Effector memory CD8-positive, alpha-beta T cell (primary cell): Measurements from ENCODE around the gene TLX3.

Source experiments
- ATAC-seq: fragments of 150-1000 bp; cut with Tn5 transposase; replicated peaks from 2 replicates; pipeline ENCODE4 v1.10.0; 2021; ENCODE audit warnings: mild to moderate bottlenecking, moderate library complexity
- DNase-seq, 3 experiments: peaks; one replicate each; pipeline ENCODE4 v3.0.0; 2021
- H3K27ac Mint-ChIP-seq, 2 donors: one replicate each; pipeline ENCODE4 v1.8.0; 2022; ENCODE audit warnings: mild to moderate bottlenecking in 2 of 2, mixed read lengths in 2 of 2, moderate library complexity in 2 of 2
- H3K27me3 Mint-ChIP-seq, 2 donors: one replicate each; pipeline ENCODE4 v1.8.0; 2022; ENCODE audit warnings: mixed read lengths in 2 of 2
- H3K36me3 Mint-ChIP-seq: one replicate; pipeline ENCODE4 v1.8.0; 2022; ENCODE audit warnings: mild to moderate bottlenecking, moderate library complexity, mixed read lengths; ENCODE audit not compliant: insufficient read depth
- H3K4me1 Mint-ChIP-seq, 2 donors: one replicate each; pipeline ENCODE4 v1.8.0; 2022; ENCODE audit warnings: low read depth in 2 of 2, mixed read lengths in 2 of 2
- H3K4me3 Mint-ChIP-seq, 2 donors: one replicate each; pipeline ENCODE4 v1.8.0; 2022; ENCODE audit warnings: mild to moderate bottlenecking in 2 of 2, mixed read lengths in 2 of 2, moderate library complexity in 2 of 2
- H3K9me3 Mint-ChIP-seq, 2 donors: one replicate each; pipeline ENCODE4 v1.8.0; 2022; ENCODE audit warnings: mixed read lengths in 2 of 2

TLX3 gene

DNA sequence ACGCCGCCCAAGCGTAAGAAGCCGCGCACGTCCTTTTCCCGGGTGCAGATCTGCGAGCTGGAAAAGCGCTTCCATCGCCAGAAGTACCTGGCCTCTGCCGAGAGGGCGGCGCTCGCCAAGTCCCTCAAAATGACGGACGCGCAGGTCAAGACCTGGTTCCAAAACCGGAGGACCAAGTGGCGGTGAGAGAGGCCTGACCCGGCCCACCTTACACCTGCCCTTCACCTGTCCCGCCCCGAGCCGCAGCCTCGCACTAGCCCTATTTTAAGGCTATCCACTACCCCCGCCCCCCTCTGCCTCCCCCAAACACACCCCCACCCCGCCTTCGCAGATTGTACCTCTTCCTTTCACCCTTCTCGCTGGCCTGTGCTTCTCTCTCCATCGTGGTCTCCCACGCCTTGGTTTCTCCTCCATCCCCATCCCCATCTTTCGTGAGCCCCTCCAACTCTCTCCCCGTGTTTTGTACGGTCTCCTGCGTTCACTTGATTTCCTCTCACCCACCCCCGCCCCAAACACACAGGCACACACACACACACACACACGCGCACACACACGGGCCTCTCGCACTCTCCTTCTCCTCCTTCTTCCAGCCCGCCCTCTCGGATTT, 1.3 kb downstream of the TLX3 start:
- H3K9me3 Mint-ChIP-seq = peaks cover 0 to 2% of the 10 kb centered on the region in 2 donors
- DNase-seq (no peak), ATAC-seq (no peak)
- H3K4me3 Mint-ChIP-seq = peak overlapping the region; percentile 57 to 66
- H3K27ac Mint-ChIP-seq = no peak overlapping the region
- peaks cover 52 to 82% of the 10 kb centered on the region in 2 donors for H3K27me3 Mint-ChIP-seq
- peaks cover 15 to 25% of the 10 kb centered on the region in 2 donors for H3K4me1 Mint-ChIP-seq
- peaks cover 8% of the 10 kb centered on the region for H3K36me3 Mint-ChIP-seq

DNA sequence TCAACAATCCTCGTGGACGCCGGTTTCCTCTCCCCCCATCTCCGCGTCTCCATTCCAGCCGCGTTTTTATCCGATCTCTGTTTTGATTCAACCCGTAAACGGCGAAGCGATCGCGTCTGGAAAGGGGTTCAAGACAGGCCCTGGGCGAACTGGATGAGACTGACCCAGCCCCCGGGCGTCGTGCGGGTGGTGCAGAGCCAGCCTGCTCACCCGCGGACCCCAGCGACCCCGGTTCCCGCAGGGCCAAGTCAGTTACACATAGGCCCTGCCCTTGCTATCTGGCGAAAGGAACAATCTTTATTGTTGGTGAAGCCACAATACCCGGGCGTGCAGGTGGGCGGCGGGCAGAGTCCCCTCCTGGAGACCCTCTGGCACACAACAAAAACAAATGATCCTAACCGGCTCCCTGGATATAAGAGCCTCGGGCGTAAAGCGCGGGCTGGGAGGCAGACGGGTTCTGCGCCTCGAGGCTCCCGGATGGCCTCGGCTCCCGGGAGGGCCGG, 1.8 kb downstream of the TLX3 start:
- H3K27me3 Mint-ChIP-seq = peaks cover 47 to 82% of the 10 kb centered on the region in 2 donors
- H3K4me3 Mint-ChIP-seq = peak overlapping the region; percentile 57 to 66
- no peak for ATAC-seq
- no peak for DNase-seq
- H3K36me3 Mint-ChIP-seq = peaks cover 8% of the 10 kb centered on the region
- peaks cover 16 to 26% of the 10 kb centered on the region in 2 donors for H3K4me1 Mint-ChIP-seq
- no peak overlapping the region for H3K27ac Mint-ChIP-seq
- H3K9me3 Mint-ChIP-seq = peaks cover 0 to 2% of the 10 kb centered on the region in 2 donors

DNA sequence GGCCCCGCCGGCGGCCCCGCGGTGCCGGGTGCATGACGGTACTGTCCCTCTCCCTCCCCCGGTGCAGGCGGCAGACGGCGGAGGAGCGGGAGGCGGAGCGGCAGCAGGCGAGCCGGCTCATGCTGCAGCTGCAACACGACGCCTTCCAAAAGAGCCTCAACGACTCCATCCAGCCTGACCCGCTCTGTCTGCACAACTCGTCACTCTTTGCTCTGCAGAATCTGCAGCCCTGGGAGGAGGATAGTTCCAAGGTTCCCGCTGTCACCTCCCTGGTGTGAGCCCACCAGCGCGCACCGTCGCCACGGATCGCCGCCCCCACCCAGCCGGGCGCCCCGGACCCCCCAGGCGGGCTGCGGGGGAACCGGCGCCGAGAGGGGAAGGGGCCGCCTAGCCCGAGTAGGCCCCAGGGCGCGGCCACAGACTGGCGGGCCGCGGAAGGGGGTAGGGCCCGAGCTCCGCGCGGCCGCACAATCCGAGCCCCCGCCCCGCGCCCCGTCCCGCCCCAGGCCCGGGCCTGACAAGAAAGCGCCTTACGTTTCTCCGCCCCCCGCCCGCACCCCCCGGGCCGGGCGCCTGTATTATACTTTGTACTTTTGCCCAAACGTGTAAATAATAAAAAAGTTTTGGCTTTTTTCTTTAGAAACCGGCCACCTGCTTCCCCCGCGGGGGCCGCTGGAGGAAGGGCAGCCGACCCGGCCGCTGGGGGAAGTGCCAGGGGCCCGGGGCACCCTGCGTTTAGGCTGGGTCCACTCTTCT, 2.5 kb downstream of the TLX3 start:
- H3K4me1 Mint-ChIP-seq = peaks cover 20 to 26% of the 10 kb centered on the region in 2 donors
- peaks cover 8% of the 10 kb centered on the region for H3K36me3 Mint-ChIP-seq
- H3K27me3 Mint-ChIP-seq = peaks cover 41 to 82% of the 10 kb centered on the region in 2 donors
- ATAC-seq = no peak
- peaks cover 0 to 2% of the 10 kb centered on the region in 2 donors for H3K9me3 Mint-ChIP-seq
- H3K27ac Mint-ChIP-seq = no peak overlapping the region
- H3K4me3 Mint-ChIP-seq = peak overlapping the region; percentile 47 to 60
- no peak for DNase-seq

DNA sequence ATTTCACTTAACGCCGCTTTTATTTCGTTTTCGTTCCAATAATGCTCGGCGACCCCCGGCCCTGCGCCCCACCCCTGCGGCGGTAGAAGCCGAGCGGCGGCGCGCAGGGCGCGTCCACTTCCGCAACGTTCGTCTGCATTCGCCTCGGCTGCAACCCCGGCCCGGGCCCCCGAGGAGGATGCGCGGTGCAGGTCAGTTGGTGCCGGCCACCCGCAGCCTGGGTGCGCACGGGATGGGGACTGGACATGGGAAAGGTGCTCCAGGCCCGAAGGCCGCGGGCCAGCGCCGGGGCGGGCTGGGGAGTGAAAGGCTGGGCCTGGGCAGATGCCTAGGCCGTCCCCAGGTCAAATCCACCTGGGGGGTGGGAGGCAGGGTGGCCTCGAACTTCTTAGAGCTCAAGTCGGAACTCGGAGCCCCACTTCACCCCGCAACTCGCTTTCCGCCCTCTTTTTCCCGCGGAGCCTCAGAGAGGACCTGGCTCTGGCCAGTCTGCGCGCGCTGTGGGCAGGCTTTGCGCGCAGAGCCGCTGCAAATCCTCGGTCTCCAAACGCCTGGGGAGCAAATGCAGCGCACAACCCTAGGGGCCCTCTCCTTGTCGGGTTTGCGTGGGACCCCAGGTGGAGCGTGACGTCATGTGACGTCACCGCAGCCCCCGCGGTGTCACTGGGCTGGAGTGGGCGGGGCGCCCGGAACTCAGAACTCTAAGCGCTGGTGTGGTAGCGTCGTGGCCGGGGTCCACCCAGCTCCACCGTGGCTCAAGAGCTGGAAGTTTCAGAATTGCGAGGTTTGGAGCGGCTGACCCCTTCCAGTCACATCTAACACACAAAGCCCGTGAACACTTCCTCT, 3.3 kb downstream of the TLX3 start:
- H3K36me3 Mint-ChIP-seq = peaks cover 8% of the 10 kb centered on the region
- no peak overlapping the region for H3K27ac Mint-ChIP-seq
- peaks cover 0 to 2% of the 10 kb centered on the region in 2 donors for H3K9me3 Mint-ChIP-seq
- peaks cover 19 to 28% of the 10 kb centered on the region in 2 donors for H3K4me1 Mint-ChIP-seq
- ATAC-seq = no peak
- peak overlapping the region; percentile 47 to 60 for H3K4me3 Mint-ChIP-seq
- no peak for DNase-seq
- H3K27me3 Mint-ChIP-seq = peaks cover 45 to 82% of the 10 kb centered on the region in 2 donors

DNA sequence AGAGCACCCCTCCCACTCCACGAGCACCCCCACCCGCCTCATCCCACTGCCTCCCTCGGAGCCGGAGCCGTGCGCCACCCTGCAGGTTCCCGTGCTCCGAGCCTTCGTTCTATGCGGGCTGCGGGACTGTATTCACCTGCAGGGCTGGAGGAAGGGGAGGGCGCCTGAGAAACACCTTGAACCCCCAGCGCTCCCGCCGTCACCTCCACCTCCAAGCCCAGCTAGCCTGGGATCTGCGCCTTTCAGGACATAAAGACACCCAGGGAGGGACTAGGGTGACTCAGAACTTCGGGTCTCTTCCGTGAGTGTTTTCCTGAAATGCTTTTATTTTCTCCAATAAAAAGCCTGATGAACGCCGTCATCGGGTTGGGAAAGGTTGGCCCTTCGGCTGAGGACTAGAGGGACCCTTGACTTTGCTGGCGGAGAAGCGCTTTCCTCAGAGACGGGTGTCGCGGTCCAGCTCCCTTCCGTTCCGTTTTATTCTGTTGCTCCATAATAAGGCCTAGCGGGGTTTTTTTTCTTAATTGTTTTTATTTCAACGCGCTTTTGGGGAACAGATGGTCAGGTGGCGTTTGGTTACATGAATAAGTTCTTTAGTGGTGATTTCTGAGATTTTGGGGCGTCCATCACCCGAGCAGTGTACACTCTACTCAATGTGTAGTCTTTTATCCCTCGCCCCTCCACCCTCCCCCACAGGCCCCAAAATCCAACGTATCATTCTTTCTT, 4.6 kb downstream of the TLX3 start:
- ATAC-seq (no peak), DNase-seq (no peak)
- Mint-ChIP-seq H3K27ac (no peak overlapping the region), H3K9me3 (peaks cover 0 to 2% of the 10 kb centered on the region in 2 donors), H3K4me1 (peaks cover 15 to 24% of the 10 kb centered on the region in 2 donors), H3K4me3 (peak overlapping the region; percentile 40 to 60), H3K36me3 (peaks cover 8% of the 10 kb centered on the region), H3K27me3 (peaks cover 50 to 83% of the 10 kb centered on the region in 2 donors)

DNA sequence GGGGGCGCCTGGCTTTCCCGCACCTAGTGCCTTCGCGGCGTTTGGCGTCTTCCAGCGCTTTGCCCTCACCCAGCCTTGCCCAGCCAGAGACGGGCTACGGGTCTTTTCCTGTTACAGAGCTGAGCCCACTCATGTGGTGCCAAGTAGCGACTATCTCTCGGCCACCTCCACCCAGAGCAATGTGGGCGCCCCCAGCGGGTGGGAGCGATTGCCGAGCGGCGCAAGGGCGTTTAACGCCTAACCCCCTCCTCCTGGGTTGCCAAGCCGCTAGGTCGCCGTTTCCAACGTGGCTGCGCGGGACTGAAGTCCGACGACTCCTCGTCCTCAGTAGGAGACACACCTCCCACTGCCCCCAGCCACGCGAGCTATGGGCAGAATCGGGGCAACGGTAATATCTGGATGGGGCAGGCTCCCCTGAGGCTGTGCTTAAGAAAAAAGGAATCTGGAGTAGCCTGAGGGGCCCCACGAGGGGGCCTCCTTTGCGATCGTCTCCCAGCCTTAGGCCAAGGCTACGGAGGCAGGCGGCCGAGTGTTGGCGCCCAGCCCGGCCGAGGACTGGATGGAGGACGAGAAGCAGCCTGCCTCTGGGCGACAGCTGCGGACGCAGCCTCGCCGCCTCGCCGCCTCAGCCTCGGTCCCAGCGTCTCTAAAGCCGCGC, 5.8 kb downstream of the TLX3 start:
- peaks cover 15 to 24% of the 10 kb centered on the region in 2 donors for H3K4me1 Mint-ChIP-seq
- H3K27me3 Mint-ChIP-seq = peaks cover 60 to 90% of the 10 kb centered on the region in 2 donors

DNA sequence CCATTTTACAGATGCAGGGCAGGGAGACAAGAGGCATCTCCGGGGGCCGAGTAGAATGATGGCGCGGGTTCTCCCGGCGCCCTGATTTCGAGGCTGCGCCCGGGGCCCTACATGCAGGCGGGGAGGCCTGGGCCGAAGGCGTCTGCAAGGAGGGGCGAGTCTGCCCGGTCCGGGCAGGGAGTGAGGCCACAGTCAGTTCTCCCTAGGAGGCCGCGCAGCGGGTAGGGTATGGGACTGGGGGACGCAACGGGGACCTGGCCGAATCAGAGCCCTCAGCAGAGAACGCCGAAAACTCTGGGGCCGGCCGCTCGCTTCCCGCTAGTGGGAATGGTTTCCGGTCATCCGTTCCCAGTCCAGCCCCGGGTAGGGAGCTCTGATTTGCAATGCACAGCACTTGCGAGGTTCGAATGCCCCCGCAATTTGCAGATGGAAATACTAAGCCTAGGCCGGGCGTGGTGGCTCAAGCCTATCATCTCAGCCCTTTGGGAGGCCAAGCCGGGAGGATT, 6.4 kb downstream of the TLX3 start:
- peaks cover 15 to 24% of the 10 kb centered on the region in 2 donors for H3K4me1 Mint-ChIP-seq
- H3K27ac Mint-ChIP-seq = no peak overlapping the region
- peaks cover 0 to 2% of the 10 kb centered on the region in 2 donors for H3K9me3 Mint-ChIP-seq
- ATAC-seq (no peak), DNase-seq (no peak)
- H3K4me3 Mint-ChIP-seq = peak overlapping the region; percentile 8 to 61
- H3K36me3 Mint-ChIP-seq = peaks cover 8% of the 10 kb centered on the region
- H3K27me3 Mint-ChIP-seq = peaks cover 62 to 91% of the 10 kb centered on the region in 2 donors

More for the DNA sequence above, 5.8 kb downstream of the TLX3 start:
- ATAC-seq = no peak
- Mint-ChIP-seq H3K27ac (no peak overlapping the region), H3K4me3 (peak overlapping the region in 1 of 2 donors; percentile 29), H3K36me3 (peaks cover 8% of the 10 kb centered on the region), H3K9me3 (peaks cover 0 to 2% of the 10 kb centered on the region in 2 donors)
- DNase-seq = no peak

DNA sequence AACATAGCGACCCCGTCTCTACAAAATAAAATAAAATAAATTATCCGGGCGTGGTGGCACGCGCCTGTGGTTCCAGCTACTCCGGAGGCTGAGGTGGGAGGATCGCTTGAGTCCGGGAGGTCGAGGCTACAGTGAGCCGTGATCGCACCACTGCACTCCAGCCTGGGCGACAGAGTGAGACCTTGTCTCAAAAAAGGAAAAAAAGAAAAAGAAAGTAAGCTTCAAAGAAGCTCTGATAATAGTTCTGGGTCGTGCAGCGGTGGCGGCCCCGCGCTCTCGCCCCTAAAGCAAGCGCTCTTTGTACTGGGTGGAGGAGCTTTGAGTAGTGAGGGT, 6.8 kb downstream of the TLX3 start:
- H3K9me3 Mint-ChIP-seq = no peaks in the 10 kb centered on the region
- H3K27ac Mint-ChIP-seq = no peak overlapping the region
- H3K36me3 Mint-ChIP-seq = peaks cover 8% of the 10 kb centered on the region
- peaks cover 62 to 91% of the 10 kb centered on the region in 2 donors for H3K27me3 Mint-ChIP-seq
- DNase-seq = no peak
- H3K4me1 Mint-ChIP-seq = peaks cover 11 to 21% of the 10 kb centered on the region in 2 donors
- ATAC-seq = no peak
- peak overlapping the region; percentile 8 to 61 for H3K4me3 Mint-ChIP-seq

DNA sequence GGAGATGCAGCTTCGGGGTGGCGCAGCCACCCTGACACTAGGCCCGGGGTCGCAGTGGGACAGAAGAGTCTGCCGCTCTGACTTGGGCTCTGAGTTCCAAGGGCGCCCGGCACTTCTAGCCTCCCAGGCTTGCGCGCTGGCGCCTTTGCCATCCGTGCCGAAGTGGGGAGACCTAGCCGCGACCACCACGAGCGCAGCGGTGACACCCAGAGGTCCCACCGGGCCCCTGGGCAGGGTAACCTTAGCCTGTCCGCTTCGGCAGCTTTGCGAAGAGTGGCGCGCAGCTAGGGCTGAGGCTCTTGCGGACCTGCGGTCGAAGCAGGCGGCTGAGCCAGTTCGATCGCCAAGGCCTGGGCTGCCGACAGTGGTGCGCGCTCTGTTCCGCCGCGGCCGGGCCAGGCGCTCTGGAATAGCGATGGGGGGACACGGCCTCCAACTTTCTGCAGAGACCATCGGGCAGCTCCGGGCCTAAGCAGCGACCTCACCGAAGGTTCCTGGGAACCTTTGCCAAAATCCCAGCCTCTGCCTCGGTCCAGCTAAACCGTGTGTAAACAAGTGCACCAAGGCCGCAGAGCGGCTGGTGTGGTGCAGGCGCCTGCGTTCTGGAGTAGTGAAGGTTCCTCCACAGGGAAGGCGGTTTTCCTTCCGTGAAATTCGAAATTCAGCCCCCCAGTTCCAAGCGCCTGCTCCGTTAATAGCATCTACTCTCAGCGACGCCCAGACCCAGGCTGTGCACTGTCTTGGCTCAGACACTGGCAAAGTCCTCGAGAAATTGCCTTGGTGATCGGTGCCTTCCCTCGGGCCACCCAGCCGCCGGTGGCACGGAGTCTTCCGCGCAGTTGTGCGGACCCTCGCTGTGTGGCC, 7.4 kb downstream of the TLX3 start:
- Mint-ChIP-seq H3K4me1 (peaks cover 11 to 19% of the 10 kb centered on the region in 2 donors), H3K9me3 (no peaks in the 10 kb centered on the region), H3K27me3 (peaks cover 66 to 94% of the 10 kb centered on the region in 2 donors), H3K4me3 (peak overlapping the region; percentile 8 to 61), H3K27ac (no peak overlapping the region), H3K36me3 (peaks cover 8% of the 10 kb centered on the region)
- ATAC-seq (no peak), DNase-seq (no peak)

DNA sequence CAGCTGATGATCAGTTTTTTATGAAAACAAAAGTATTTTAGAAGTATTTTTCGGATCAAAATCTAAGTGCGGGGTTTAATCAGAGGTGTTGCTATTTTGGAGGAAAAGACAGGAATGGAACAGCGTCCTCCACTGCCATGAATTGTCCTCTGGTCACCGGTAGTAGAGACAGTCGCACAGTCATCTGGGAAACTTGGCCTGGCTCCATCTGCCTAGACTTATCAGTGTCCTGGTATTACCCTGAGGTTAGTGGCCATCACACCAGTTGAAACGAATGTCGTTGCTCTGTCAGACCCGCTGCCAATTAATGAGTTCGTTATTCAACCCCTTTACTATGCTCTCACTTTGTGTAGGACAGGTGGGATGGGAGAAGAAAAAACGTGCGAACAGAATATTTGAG, 8.2 kb downstream of the TLX3 start:
- no peaks in the 10 kb centered on the region for H3K9me3 Mint-ChIP-seq
- peaks cover 73 to 100% of the 10 kb centered on the region in 2 donors for H3K27me3 Mint-ChIP-seq
- H3K27ac Mint-ChIP-seq = no peak overlapping the region
- H3K4me1 Mint-ChIP-seq = peaks cover 11 to 19% of the 10 kb centered on the region in 2 donors
- peaks cover 8% of the 10 kb centered on the region for H3K36me3 Mint-ChIP-seq
- no peak overlapping the region for H3K4me3 Mint-ChIP-seq
- DNase-seq = no peak
- no peak for ATAC-seq

DNA sequence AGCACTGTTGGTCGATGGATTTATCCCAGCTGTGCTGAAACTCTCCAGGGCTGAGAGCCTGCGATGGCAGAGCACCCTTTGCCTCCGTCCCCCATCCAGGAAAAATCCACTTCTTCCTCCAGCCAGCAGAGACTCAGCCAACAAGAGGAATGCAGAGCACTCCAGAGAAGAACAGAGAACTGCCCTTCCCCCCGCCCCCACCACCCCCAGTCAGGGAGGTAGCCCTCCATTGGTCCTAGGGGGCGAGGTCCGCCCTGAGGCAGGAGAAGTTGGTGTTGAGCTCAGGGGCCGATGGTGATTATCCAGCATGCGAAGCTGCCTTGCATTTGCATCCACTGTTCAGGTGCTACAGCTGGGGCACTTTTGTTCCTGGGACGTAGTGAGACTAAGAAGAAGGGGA, 9.0 kb downstream of the TLX3 start:
- DNase-seq (no peak), ATAC-seq (no peak)
- Mint-ChIP-seq H3K36me3 (peaks cover 5% of the 10 kb centered on the region), H3K27ac (no peak overlapping the region), H3K27me3 (peaks cover 74 to 100% of the 10 kb centered on the region in 2 donors), H3K4me1 (peaks cover 7 to 14% of the 10 kb centered on the region in 2 donors), H3K4me3 (no peak overlapping the region), H3K9me3 (no peaks in the 10 kb centered on the region)
